Glomerular endothelial cell (primary cell): Measurements from ENCODE around the gene PLAAT2. TPM values are rescaled to one million over a fixed set of nuclear protein-coding genes. Genes with fewer than 3 reads are reported as not detected.
"Not testable (repeated sequence)": the region's sequence is repeated elsewhere in the genome, so short reads cannot be mapped to it uniquely, and the experiment has no call there.

Source experiments
- DNase-seq: peaks from one replicate; pipeline ENCODE4 v3.0.0-alpha.2; 2011; ENCODE audit warnings: low read depth, low spot score; ENCODE audit errors: extremely low read depth
- total RNA-seq: library from RNA; depleted of rRNA; stranded (reverse); fragments of >200 nt; gene quantifications from 2 replicates; pipeline ENCODE4 v1.2.3, GENCODE V29; 2015

Gene PLAAT2
- total RNA-seq, 1 donor from 2014 or later = not detected

GRCh38 chr11:63581224-63581623 is 18.0 kb upstream of the PLAAT2 start:
- DNase-seq = not testable (repeated sequence)

- not testable (repeated sequence) for DNase-seq
Measured at GRCh38 chr11:63578882-63579281, 15.7 kb upstream of the PLAAT2 start.

GRCh38 chr11:63574856-63575602 is 11.8 kb upstream of the PLAAT2 start:
- no peak for DNase-seq

GRCh38 chr11:63573881-63574855 is 11.0 kb upstream of the PLAAT2 start:
- no peak for DNase-seq

- DNase-seq = no peak
Measured at GRCh38 chr11:63572026-63572688, 9.0 kb upstream of the PLAAT2 start.

GRCh38 chr11:63569570-63569969 is 6.4 kb upstream of the PLAAT2 start:
- no peak for DNase-seq

- peak; percentile 12 for DNase-seq
Measured at GRCh38 chr11:63567044-63567840, 4.1 kb upstream of the PLAAT2 start.

- DNase-seq = no peak
Measured at GRCh38 chr11:63564784-63565350, 1.7 kb upstream of the PLAAT2 start.

- DNase-seq = no peak
Measured at GRCh38 chr11:63564056-63564774, 1.0 kb upstream of the PLAAT2 start.

GRCh38 chr11:63560506-63561180 is 2.5 kb downstream of the PLAAT2 start:
- no peak for DNase-seq

- no peak for DNase-seq
Measured at GRCh38 chr11:63558459-63559157, 4.6 kb downstream of the PLAAT2 start.

- DNase-seq = no peak
Measured at GRCh38 chr11:63557570-63557969, 5.6 kb downstream of the PLAAT2 start.

GRCh38 chr11:63556404-63557013 is 6.7 kb downstream of the PLAAT2 start:
- no peak for DNase-seq

- no peak for DNase-seq
Measured at GRCh38 chr11:63554877-63555223, 8.3 kb downstream of the PLAAT2 start.

GRCh38 chr11:63553759-63554158 is 9.4 kb downstream of the PLAAT2 start:
- DNase-seq = no peak

GRCh38 chr11:63552921-63553320 is 10.3 kb downstream of the PLAAT2 start:
- DNase-seq = no peak

GRCh38 chr11:63551889-63552266 is 11.3 kb downstream of the PLAAT2 start:
- DNase-seq = no peak
